Fibroblast of lung (primary cell): ENCODE results near the gene ARHGAP42.

Source experiments
- CTCF ChIP-seq, 2 donors: IDR thresholded peaks in 1 of 2; conservative IDR thresholded peaks in 1 of 2; 1 replicate in 1 of 2; 2 replicates in 1 of 2; pipeline ENCODE4 v1.5.1; 2011 to 2012; ENCODE audit warnings: low read length in 2 of 2, control low read depth in 1 of 2, inconsistent platforms in 1 of 2, low read depth in 1 of 2, mild to moderate bottlenecking in 1 of 2
- EZH2 ChIP-seq: IDR thresholded peaks from 2 replicates; pipeline ENCODE4 v1.5.1; 2012; ENCODE audit warnings: low read length, control low read depth, mild to moderate bottlenecking; ENCODE audit errors: missing control alignments

- TF ChIP-seq CTCF (conservative IDR thresholded peaks at IDR 0.05 in 1 of 2, IDR thresholded peaks at IDR 0.05 in 1 of 2; ENCODE audit: low read depth in 1 of 2, low read length in 2 of 2): no peak
- TF ChIP-seq EZH2: no peak
Measured at GRCh38 chr11:100748153-100748552, 61.1 kb downstream of the ARHGAP42 start.
